Liver (tissue), 9 donors: ENCODE results near the gene PDE4D. TPM values are rescaled to one million over a fixed set of nuclear protein-coding genes. Genes with fewer than 3 reads are reported as not detected.

ENCODE experiments used
- DNase-seq: peaks from one replicate; pipeline ENCODE4 v3.0.0-alpha.2; 2017; ENCODE audit warnings: low spot score
- H3K27ac ChIP-seq, 2 donors: one replicate each; pipeline ENCODE4 v1.7.0; 2013; ENCODE audit warnings: inconsistent platforms in 2 of 2, low read length in 2 of 2, control low read depth in 1 of 2, low read depth in 1 of 2, mild to moderate bottlenecking in 1 of 2
- H3K27me3 ChIP-seq, 4 donors: one replicate each; pipeline versions ENCODE4 v1.6.1 to v1.7.0; 2013; ENCODE audit warnings: low read length in 3 of 4, inconsistent platforms in 1 of 4, mild to moderate bottlenecking in 1 of 4, moderate library complexity in 1 of 4; ENCODE audit not compliant: control insufficient read depth in 4 of 4, insufficient read depth in 4 of 4
- H3K36me3 ChIP-seq, 4 donors: one replicate each; pipeline versions ENCODE4 v1.6.1 to v1.7.0; 2013; ENCODE audit warnings: low read length in 3 of 4, mild to moderate bottlenecking in 3 of 4, low read depth in 1 of 4, moderate library complexity in 1 of 4; ENCODE audit not compliant: control insufficient read depth in 4 of 4, insufficient read depth in 3 of 4
- H3K4me1 ChIP-seq, 4 donors: one replicate each; pipeline versions ENCODE4 v1.6.1 to v1.7.0; 2013; ENCODE audit warnings: low read length in 3 of 4, mild to moderate bottlenecking in 3 of 4, moderate library complexity in 1 of 4; ENCODE audit not compliant: control insufficient read depth in 4 of 4, insufficient read depth in 4 of 4
- H3K4me3 ChIP-seq, 3 donors: one replicate each; pipeline versions ENCODE4 v1.6.1 to v1.7.0; 2013; ENCODE audit warnings: low read length in 3 of 3, control low read depth in 1 of 3, low read depth in 1 of 3, mild to moderate bottlenecking in 1 of 3
- H3K9ac ChIP-seq, 2 donors: one replicate each; pipeline ENCODE4 v1.7.0; 2013; ENCODE audit warnings: low read length in 2 of 2, mild to moderate bottlenecking in 2 of 2, moderate library complexity in 2 of 2, control low read depth in 1 of 2, low read depth in 1 of 2
- H3K9me3 ChIP-seq, 4 donors: one replicate each; pipeline versions ENCODE4 v1.6.1 to v1.7.0; 2013; ENCODE audit warnings: low read length in 3 of 4; ENCODE audit not compliant: control insufficient read depth in 4 of 4
- FOXA1 ChIP-seq: IDR thresholded peaks from 2 replicates; pipeline ENCODE4 v1.6.1; 2016; ENCODE audit warnings: antibody characterized with exemption
- FOXA2 ChIP-seq: IDR thresholded peaks from 2 replicates; pipeline ENCODE4 v1.6.1; 2016; ENCODE audit warnings: antibody characterized with exemption
- HNF4A ChIP-seq, 2 donors: conservative IDR thresholded peaks; 2 replicates each; pipeline ENCODE4 v1.6.1; 2016; ENCODE audit warnings: antibody characterized with exemption in 2 of 2, mild to moderate bottlenecking in 2 of 2
- HNF4G ChIP-seq: IDR thresholded peaks from 2 replicates; pipeline ENCODE4 v1.6.1; 2016; ENCODE audit warnings: antibody characterized with exemption
- JUND ChIP-seq, 2 donors: IDR thresholded peaks; 2 replicates each; pipeline ENCODE4 v1.6.1; 2016; ENCODE audit warnings: antibody characterized with exemption in 2 of 2
- NR2F2 ChIP-seq: IDR thresholded peaks from 2 replicates; pipeline ENCODE4 v1.6.1; 2016; ENCODE audit warnings: antibody characterized with exemption
- RAD21 ChIP-seq, 2 donors: IDR thresholded peaks; 2 replicates each; pipeline ENCODE4 v1.6.1; 2016; ENCODE audit warnings: antibody characterized with exemption in 2 of 2, mild to moderate bottlenecking in 2 of 2
- RXRA ChIP-seq, 2 donors: IDR thresholded peaks; 2 replicates each; pipeline ENCODE4 v1.6.1; 2017 to 2018; ENCODE audit warnings: antibody characterized with exemption in 2 of 2, mild to moderate bottlenecking in 1 of 2
- SP1 ChIP-seq: IDR thresholded peaks from 2 replicates; pipeline ENCODE4 v1.6.1; 2018; ENCODE audit warnings: antibody characterized with exemption, mild to moderate bottlenecking
- TAF1 ChIP-seq: conservative IDR thresholded peaks from 2 replicates; pipeline ENCODE4 v1.6.1; 2016; ENCODE audit warnings: antibody characterized with exemption, mild to moderate bottlenecking
- YY1 ChIP-seq: IDR thresholded peaks from 2 replicates; pipeline ENCODE4 v1.6.1; 2016; ENCODE audit warnings: antibody characterized with exemption, mild to moderate bottlenecking
- WGBS: extraction: QIAGEN DNeasy Blood & Tissue Kit; methylation state at CpG from one replicate; pipeline ENCODE4 v1.1.7; 2013; 5-methylcytosine and 5-hydroxymethylcytosine counted together
- polyA plus RNA-seq, 2 donors: library from polyadenylated mRNA; stranded (reverse) in 1 of 2; unstranded in 1 of 2; fragments of 200-250 nt in 1 of 2; fragments of >200 nt in 1 of 2; fragmentation: Nextera tagmentation in 1 of 2; extraction: Ambion mirVana in 1 of 2; gene quantifications; one replicate each; pipeline versions ENCODE4 v1.2.1 to v1.2.3, GENCODE V29; 2013 to 2015
- total RNA-seq, 2 donors: library from RNA; depleted of rRNA; stranded (reverse); fragments of >200 nt; gene quantifications; one replicate each; pipeline ENCODE4 v1.2.3, GENCODE V29; 2014
- TF ChIP-seq, protein P1 (sequence below): IDR thresholded peaks from 2 replicates; pipeline ENCODE4 v1.6.1; 2016; ENCODE audit warnings: antibody characterized with exemption
- TF ChIP-seq, protein P2 (sequence below): IDR thresholded peaks from 2 replicates; pipeline ENCODE4 v1.6.1; 2016; ENCODE audit warnings: antibody characterized with exemption, mild to moderate bottlenecking
- TF ChIP-seq, protein P3 (sequence below): fragments of 150-350 bp; IDR thresholded peaks from 2 replicates; pipeline ENCODE4 v1.5.1; 2017; ENCODE audit warnings: improper control_type of control experiment, low read depth, low read length; ENCODE audit not compliant: missing input control
- TF ChIP-seq, protein P4 (sequence below): IDR thresholded peaks from 2 replicates; pipeline ENCODE4 v1.6.1; 2016; ENCODE audit warnings: antibody characterized with exemption
- donor health status: healthy.
- donor health status: healthy.
- donor health status: healthy.
- donor health status: healthy.
- donor health status: healthy.

PDE4D gene
- total and polyA plus RNA-seq, 4 donors = 0.67 to 11.9 (median 6.5) TPM

DNA sequence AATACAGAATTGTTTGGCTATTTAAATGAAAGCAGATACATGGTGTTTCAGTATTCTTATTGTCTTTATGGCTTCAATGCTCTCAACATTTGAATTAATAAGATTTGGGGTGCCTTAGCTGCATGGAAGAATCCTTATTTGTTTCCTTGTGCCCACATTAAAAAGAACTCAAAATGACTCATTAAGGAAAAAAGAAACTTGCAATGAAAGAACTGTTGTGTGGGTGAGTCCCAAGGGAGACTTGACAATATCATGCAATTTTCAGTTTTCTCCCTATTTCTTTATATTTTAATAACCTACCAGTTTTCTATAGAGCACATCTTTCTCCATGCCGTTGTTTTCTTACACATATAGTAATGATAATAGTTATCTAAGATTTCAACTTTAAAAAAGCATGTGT is 404.0 kb downstream of the PDE4D start:
- Histone ChIP-seq H3K4me1 (peaks cover 0 to 4% (median 0%) of the 10 kb centered on the region in 4 donors), H3K9ac (no peak overlapping the region), H3K36me3 (no peaks in the 10 kb centered on the region), H3K27ac (no peak overlapping the region), H3K9me3 (no peaks in the 10 kb centered on the region), H3K27me3 (no peaks in the 10 kb centered on the region), H3K4me3 (no peak overlapping the region)
- no peak for DNase-seq
- TF ChIP-seq HNF4A (conservative IDR thresholded peaks at IDR 0.05) (no peak), SP1 (no peak), YY1 (no peak), RXRA (IDR thresholded peaks at IDR 0.05) (no peak)
- TF ChIP-seq, protein P1, sequence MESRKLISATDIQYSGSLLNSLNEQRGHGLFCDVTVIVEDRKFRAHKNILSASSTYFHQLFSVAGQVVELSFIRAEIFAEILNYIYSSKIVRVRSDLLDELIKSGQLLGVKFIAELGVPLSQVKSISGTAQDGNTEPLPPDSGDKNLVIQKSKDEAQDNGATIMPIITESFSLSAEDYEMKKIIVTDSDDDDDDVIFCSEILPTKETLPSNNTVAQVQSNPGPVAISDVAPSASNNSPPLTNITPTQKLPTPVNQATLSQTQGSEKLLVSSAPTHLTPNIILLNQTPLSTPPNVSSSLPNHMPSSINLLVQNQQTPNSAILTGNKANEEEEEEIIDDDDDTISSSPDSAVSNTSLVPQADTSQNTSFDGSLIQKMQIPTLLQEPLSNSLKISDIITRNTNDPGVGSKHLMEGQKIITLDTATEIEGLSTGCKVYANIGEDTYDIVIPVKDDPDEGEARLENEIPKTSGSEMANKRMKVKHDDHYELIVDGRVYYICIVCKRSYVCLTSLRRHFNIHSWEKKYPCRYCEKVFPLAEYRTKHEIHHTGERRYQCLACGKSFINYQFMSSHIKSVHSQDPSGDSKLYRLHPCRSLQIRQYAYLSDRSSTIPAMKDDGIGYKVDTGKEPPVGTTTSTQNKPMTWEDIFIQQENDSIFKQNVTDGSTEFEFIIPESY = no peak
- WGBS = 86% methylated on average over 1 of the region's 1 CpG

DNA sequence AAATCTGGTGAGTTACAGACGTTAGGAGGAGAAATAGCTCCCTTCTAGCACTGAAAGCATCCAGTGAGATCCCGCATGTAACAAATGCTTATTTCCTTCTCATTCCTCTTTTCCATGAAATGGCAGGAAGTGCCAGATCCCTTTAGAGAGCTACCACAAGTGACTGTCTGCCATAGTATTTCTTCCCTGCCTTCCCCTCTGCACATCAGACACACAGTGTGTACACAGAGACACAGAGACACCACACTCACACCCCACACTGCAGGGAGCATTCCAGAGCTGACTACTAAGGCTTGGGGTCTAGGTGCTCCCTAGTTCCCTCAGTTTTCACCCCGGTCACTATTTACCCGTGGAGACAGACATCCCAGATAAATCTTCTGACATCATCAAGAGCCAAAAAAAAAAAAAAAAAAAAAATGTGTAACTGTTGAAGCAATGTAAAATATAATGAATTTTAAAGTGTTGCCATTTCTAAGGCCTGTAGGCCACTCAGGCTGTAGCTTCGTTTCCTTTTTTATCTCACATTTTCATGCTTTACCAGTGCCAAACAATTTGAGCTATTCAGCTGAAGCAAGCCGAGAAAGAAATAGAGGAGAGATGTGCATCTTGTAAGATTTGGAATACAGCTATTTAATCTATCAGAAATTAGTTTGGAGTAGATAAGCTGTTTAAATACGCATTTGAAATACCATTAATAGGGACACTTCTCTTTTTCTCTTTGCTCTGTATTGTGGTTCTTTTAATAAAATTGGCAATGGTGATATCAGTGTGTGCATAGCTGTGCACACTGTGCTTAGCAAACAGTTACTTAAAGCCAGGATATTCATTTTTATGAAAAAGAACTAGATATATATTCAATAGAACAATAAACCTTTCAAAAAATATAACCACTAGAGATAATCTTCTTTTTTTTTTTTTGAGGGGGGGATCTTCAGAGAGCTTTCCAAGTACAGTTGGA is 405.5 kb downstream of the PDE4D start:
- no peak overlapping the region for H3K4me3 ChIP-seq
- no peak overlapping the region for H3K9ac ChIP-seq
- H3K9me3 ChIP-seq = no peaks in the 10 kb centered on the region
- no peak for DNase-seq
- no peaks in the 10 kb centered on the region for H3K36me3 ChIP-seq
- H3K4me1 ChIP-seq = peaks cover 0 to 4% (median 0%) of the 10 kb centered on the region in 4 donors
- no peaks in the 10 kb centered on the region for H3K27me3 ChIP-seq
- TF ChIP-seq FOXA2 (no peak), FOXA1 (no peak)
- TF ChIP-seq, protein P2, sequence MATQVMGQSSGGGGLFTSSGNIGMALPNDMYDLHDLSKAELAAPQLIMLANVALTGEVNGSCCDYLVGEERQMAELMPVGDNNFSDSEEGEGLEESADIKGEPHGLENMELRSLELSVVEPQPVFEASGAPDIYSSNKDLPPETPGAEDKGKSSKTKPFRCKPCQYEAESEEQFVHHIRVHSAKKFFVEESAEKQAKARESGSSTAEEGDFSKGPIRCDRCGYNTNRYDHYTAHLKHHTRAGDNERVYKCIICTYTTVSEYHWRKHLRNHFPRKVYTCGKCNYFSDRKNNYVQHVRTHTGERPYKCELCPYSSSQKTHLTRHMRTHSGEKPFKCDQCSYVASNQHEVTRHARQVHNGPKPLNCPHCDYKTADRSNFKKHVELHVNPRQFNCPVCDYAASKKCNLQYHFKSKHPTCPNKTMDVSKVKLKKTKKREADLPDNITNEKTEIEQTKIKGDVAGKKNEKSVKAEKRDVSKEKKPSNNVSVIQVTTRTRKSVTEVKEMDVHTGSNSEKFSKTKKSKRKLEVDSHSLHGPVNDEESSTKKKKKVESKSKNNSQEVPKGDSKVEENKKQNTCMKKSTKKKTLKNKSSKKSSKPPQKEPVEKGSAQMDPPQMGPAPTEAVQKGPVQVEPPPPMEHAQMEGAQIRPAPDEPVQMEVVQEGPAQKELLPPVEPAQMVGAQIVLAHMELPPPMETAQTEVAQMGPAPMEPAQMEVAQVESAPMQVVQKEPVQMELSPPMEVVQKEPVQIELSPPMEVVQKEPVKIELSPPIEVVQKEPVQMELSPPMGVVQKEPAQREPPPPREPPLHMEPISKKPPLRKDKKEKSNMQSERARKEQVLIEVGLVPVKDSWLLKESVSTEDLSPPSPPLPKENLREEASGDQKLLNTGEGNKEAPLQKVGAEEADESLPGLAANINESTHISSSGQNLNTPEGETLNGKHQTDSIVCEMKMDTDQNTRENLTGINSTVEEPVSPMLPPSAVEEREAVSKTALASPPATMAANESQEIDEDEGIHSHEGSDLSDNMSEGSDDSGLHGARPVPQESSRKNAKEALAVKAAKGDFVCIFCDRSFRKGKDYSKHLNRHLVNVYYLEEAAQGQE = no peak
- no peak overlapping the region for H3K27ac ChIP-seq
- 78% methylated on average over 7 of the region's 7 CpGs for WGBS

DNA sequence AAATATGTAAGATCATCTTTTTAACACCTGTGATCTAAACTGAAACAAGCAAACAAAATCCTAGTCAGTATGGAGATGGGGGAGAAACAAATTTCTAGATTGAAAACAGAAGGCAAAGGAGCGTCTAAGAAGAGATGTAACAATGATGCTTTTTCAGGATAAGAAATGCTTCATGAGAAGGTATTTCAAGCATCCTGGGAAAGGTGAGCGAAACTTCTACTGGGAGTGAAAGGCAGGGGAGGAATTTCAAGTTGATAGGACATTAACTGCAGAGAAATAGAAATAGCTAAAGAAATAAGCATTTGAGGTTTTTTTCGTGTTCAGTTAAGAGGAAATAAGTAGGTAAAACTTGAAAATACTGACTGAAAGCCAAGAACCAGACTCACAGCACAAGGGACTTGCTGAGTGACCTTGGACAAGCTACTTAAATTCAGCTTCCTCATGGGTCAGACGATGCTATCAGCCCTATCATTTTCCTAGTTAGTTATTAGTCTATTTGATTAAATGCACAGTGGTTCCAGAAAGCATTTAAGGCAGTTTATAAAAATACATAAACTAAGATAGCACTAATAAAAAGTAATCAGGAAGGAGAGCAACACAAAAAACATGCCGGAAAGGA is 406.3 kb downstream of the PDE4D start:
- Histone ChIP-seq H3K27ac (no peak overlapping the region), H3K27me3 (no peaks in the 10 kb centered on the region), H3K9ac (no peak overlapping the region), H3K4me1 (peaks cover 0 to 4% (median 0%) of the 10 kb centered on the region in 4 donors), H3K4me3 (no peak overlapping the region), H3K36me3 (no peaks in the 10 kb centered on the region), H3K9me3 (no peaks in the 10 kb centered on the region)
- no peak for DNase-seq
- 80% methylated on average over 5 of the region's 5 CpGs for WGBS
- TF ChIP-seq RXRA (IDR thresholded peaks at IDR 0.05) (no peak), SP1 (no peak), HNF4G (no peak), NR2F2 (no peak), RAD21 (IDR thresholded peaks at IDR 0.05) (no peak), HNF4A (conservative IDR thresholded peaks at IDR 0.05) (no peak), TAF1 (no peak), JUND (IDR thresholded peaks at IDR 0.05) (no peak)
- TF ChIP-seq, protein P2 = no peak
- TF ChIP-seq, protein P3, sequence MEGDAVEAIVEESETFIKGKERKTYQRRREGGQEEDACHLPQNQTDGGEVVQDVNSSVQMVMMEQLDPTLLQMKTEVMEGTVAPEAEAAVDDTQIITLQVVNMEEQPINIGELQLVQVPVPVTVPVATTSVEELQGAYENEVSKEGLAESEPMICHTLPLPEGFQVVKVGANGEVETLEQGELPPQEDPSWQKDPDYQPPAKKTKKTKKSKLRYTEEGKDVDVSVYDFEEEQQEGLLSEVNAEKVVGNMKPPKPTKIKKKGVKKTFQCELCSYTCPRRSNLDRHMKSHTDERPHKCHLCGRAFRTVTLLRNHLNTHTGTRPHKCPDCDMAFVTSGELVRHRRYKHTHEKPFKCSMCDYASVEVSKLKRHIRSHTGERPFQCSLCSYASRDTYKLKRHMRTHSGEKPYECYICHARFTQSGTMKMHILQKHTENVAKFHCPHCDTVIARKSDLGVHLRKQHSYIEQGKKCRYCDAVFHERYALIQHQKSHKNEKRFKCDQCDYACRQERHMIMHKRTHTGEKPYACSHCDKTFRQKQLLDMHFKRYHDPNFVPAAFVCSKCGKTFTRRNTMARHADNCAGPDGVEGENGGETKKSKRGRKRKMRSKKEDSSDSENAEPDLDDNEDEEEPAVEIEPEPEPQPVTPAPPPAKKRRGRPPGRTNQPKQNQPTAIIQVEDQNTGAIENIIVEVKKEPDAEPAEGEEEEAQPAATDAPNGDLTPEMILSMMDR = no peak
- TF ChIP-seq, protein P4, sequence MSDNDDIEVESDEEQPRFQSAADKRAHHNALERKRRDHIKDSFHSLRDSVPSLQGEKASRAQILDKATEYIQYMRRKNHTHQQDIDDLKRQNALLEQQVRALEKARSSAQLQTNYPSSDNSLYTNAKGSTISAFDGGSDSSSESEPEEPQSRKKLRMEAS = no peak
